CD4-positive, alpha-beta T cell treated with Interferon gamma for 1 hour (primary cell): Measurements from ENCODE around the gene PIEZO2.
"Not testable (repeated sequence)": the region's sequence is repeated elsewhere in the genome, so short reads cannot be mapped to it uniquely, and the experiment has no call there.

Experiments used
- DNase-seq: peaks from one replicate; pipeline ENCODE4 v3.0.0-alpha.2; 2020

The PIEZO2 gene

GRCh38 chr18:10953672-10954071 lies 195.7 kb downstream of the PIEZO2 start:
- DNase-seq: no peak

DNA sequence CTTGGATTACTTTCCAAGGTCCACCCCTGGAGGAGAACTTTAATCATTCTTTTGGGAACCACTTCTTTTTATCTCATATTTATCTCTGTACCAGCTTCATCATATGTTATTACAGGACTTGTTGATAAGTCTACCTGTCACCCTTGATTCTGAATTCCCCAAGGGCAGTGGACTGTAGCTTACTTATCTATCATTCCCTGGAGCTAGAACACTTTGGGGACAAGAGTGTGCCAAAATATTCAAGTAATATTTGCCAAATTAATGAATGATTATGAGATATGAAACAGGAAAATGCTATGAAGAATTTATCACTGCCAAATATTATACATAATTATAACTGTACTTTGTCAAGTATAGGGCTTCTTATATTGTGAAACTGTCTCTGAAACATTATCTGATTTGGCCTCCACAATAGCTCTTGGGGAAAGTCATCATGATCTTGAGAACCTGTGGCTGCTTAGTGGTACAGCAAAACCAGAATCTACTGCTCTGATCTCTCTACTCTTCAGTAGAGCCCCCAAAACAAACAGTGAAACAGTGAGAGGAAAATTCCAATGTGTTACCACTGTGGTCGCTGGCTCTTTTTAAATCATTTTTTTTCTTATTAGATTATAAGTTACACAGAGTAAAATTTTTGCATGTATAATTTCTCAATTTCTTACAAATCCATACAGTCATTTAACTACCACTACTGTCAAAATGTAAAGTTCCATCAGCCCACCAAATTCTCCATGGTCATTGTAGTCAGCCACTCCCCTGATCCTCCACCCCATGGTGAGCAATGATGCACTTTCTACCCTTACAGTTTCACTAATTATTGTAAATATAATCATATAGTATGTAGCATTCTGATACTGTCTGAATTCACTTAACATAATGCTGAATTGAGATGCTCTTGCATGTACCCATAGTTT lies 197.5 kb downstream of the PIEZO2 start:
- no peak for DNase-seq

DNA sequence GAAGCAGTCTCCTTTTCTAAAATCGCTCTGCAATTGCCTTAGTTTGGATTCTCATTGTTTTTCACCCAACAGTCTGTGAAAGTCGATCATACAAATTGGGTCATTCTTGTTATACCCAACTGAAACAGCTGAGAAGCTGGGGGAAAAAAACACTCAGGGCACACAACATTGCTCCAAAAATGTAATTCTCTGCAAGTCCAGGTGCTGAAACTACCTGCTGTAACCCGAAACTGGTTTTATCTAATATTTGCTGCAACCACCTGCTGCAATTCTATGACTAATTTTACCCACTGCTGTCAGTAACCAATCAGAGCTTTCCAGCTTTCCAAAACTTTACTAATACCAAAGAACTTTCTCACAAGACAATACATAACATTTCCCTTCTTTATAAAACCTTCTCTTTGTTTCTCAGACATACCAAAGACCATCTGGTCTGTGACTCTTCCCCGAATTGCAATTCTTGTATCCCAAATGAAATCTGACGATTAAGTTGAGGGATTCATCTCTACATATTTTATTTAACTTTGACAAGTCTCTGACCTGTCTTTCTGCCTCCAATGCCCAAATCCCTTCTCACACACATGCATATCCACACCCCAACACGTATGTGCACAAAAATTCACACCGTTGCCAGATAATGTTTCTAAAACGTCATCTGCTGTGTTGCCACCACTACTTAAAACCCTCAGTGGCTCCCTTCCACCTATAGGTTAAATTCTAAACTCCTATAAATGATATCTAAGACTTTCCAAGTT lies 198.3 kb downstream of the PIEZO2 start:
- DNase-seq: no peak

GRCh38 chr18:10950080-10950875 lies 199.1 kb downstream of the PIEZO2 start:
- no peak for DNase-seq

GRCh38 chr18:10949655-10950054 lies 199.7 kb downstream of the PIEZO2 start:
- no peak for DNase-seq

DNA sequence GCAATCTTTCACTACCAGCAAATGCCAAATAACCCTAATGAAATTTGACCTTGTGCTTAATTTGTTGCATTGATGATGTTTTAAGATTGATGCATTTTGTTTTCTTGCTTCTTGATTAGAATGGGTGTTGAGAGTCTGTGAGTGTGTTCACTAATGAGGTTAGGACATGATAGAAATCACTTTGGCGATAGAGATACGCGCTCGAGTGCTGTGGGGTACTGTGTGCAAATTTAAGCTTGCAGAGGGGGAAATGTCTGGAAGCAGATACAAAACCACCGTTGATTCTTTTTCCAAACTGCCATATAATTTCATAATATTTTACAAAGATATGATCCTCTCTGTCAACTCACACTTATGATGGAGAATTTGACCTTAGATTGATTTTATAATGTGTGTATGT lies 200.9 kb downstream of the PIEZO2 start:
- no peak for DNase-seq

DNA sequence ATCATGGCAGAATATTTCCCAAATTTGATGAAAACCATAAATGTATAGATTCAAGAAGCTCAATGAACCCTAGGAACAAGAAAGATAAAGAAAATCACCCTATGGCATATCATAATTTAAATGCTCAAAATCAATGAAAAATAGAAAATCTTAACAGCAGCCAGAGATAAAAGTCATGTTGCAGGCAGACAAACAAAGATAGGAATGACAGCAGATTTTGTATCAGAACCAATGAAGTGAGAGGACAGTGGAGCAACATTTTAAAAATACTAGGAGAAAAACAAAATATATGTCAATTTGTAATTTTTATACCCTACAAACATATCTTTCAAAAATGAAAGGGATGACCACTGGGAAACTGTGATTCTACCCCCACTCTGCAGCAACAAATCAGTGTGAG lies 203.3 kb downstream of the PIEZO2 start:
- no peak for DNase-seq

DNA sequence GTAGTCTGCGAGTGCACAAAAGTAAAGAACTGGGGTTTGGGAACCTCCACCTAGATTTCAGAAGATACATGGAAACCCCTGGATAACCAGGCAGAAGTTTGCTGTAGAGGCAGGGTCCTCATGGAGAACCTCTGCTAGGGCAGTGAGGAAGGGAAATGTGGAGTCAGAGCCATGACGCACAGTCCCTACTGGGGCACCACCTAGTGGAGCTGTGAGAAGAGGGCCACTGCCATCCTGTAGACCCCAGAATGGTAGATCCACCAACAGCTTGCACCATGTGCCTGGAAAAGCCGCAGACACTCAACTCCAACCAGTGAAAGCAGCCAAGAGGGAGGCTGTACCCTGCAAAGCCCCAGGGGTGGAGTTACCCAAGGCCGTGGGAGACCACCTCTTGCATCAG lies 206.4 kb downstream of the PIEZO2 start:
- no peak for DNase-seq

DNA sequence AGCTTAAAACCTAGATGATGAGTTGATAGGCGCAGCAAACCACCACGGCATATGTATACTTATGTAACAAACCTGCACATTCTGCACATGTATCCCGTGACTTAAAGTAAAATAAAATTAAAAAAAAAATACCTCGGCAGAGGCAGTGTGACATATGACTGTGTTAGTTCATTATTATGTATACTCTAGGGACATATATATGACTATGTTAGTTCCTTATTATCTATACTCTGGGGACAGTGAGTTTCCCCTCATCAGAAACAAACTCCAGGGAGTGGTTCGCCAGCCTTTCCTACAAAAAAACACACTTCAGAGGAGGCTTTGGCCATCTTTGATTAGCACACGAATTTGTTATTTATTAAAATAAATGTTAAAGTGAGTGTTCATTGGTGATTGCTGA lies 209.5 kb downstream of the PIEZO2 start:
- DNase-seq: no peak

- no peak for DNase-seq
Measured at GRCh38 chr18:10937743-10938640, 211.4 kb downstream of the PIEZO2 start.

GRCh38 chr18:10936176-10937053 lies 213.0 kb downstream of the PIEZO2 start:
- no peak for DNase-seq

DNA sequence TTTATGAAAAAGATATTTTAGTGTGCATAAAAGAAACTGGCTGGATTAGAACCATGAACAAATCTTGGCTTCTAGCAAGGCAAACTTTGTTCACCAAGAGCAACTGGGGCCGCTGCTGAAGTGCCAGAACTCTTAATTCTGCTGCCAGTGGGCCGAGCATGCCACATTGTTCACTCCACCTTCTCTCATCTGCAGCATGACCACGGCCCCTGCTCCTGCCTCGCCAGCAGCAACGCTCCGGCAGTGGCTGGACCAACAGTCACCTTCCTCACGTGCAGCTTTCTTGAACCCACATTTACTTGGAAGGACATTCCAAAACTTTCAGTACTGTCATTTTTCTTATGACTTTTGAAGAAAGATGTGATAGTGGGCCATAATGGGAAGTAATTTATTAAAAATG lies 213.8 kb downstream of the PIEZO2 start:
- no peak for DNase-seq

DNA sequence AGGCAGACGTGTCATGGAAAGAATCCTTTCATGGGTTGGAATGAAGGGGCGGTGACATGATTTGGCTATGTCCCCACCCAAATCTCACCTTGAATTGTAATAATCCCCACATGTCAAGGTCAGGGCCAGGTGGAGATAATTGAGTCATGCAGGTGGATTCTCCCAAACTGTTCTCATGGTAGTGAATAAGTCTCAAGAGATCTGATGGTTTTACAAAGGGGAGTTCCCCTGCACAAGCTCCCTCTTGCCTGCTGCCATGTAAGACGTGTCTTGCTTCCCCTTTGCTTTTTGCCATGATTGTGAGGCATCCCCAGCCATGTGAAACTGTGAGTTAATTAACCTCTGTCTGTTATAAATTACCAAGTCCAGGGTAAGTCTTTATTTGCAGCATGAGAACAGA lies 215.7 kb downstream of the PIEZO2 start:
- DNase-seq: not testable (repeated sequence)

- no peak for DNase-seq
Measured at GRCh38 chr18:10930076-10930475, 219.3 kb downstream of the PIEZO2 start.

DNA sequence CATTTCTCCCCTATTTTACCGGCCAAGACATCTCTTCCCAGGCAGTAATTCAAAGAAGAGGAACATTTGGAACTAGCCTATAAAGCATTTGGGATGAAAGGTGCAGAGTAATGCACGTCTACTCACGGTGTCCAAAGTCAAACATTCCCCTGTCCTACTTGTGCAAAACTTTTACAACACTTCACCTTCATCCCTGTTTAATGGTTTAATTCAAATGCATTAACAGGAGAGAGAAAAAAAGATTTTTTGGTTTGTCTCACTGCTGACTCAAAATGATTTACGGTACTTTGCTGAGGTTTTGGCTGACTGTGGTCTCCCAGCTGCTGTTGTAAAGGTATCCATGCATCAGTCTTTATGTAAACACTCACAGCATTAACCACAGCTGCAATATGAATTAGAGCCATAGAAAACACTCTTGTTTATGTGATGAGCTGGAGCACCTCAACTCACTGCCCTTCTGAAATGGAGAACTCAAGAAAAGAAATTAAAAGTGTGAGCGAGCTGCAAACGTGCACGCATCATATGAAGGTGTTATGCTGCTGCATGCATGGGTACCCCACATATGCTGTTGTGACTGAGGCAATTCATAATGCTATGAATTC lies 220.5 kb downstream of the PIEZO2 start:
- DNase-seq: no peak

DNA sequence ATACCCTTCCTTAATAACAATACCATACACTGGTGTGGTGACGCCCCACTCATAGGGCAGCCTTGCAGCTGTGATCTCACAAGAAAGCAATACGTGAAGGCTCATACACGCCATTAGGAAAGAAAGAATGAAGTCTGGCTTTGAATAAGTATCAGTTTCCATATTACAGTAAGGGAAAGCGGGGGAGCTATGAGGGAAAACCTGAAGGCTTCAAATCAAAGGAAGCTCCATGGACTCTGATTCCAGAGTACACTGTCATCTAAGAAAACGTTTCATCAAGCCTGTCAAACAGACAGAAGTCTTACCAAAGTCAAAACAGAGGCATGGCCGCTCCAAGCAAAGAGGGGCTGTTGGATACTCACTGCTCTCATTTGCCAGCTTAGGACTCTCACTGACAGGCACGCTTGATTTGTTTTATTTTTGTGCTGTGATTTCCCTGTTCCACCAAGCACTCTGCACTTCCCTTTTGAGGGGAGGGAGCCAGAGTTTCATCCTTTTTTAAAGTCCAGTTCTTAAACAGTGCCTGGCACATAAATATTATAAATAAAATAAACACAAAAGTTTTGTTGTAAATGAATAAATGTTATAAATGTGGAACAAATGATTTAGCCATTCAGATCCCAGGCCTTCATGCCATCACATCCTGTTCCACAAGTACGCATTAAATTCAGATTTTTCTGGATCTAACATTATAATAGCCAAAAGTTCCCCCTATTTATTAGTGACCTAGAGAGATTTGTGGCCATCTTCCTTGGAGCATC lies 221.2 kb downstream of the PIEZO2 start:
- no peak for DNase-seq

DNA sequence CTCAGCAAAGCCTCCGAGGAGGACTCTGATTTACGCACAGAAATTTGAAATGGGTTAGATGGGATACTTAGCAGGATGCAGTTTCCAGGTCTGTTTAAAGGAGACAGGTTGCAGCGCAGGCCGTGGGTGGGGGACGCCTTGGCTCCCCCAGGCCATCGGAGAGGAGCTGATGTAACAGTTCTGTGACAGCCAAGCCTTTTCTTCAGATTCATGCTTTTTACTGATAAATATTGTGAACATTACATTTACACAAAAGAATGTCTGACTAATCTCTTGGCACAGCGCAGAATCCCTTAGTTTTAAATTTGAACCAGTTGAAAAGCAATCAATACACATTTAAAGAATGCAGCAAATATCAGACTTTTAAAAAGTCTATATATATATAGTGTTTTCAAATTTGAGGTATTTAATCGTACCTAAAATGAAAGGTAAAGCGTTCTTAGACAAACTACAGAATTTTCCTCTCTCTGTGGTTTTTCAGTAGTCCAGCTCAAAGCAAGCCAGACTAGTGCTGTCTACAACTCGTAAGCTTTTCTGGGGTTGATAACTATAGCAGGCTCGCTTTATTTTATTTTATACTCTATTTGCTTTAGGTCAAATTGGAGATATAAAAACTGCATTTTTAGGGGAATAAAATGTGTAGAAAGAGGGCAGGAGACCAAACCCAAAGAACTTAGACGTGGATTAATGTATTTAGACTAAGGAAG lies 221.9 kb downstream of the PIEZO2 start:
- DNase-seq: no peak

DNA sequence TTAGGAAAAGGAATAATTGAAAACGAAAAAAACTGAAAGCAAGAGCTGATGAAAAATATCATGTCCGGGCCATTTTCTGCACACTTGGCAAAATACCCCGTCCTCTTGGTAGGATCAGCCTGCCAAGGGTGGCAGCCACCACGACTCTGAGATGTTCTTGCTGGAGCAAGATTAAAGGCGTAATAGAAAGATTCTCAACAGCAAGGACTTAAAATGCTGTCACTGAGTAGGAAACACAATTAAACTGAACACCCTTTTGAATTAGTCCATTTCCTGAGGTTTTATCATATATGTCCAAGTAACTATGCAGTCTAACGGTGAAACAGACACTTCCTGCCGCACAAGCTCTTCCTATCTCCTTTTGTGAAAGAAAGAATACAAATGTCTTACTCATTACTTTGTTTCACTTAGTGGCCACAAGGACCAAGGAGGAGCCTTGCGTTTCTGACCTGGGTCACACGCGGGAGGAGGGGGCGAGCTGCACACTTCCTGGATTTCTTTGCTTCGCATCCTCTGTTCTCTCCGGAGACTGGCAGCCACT lies 222.7 kb downstream of the PIEZO2 start:
- DNase-seq: no peak

DNA sequence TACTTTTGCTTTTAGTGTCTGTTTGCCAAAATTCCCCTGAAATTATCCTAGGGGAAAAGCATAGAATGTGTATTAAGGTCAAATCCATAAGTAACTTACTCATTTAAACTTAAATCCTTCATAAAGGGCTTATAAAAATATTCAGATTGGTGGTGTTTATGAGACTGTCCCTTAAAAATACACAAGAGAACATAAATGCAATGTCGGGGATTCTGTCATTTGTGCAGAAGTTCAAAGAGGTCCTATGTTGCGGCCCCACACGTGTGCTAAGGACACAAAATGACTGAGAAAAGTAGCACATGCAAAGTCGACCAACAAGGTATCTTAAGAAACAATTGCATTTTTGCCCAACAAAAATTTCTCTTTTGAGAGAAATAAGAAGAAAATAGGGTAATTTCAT lies 225.1 kb downstream of the PIEZO2 start:
- DNase-seq: no peak
